CD4-positive, alpha-beta T cell treated with Interleukin-1 beta for 1 hour (primary cell): ENCODE results near the gene KDM6B.
A peak's percentile ranks its signal among the peaks of the same experiment; 100 is the strongest.

Experiments used
- DNase-seq, 2 donors: peaks; one replicate each; pipeline ENCODE4 v3.0.0-alpha.2; 2020 to 2022

The KDM6B gene

DNA sequence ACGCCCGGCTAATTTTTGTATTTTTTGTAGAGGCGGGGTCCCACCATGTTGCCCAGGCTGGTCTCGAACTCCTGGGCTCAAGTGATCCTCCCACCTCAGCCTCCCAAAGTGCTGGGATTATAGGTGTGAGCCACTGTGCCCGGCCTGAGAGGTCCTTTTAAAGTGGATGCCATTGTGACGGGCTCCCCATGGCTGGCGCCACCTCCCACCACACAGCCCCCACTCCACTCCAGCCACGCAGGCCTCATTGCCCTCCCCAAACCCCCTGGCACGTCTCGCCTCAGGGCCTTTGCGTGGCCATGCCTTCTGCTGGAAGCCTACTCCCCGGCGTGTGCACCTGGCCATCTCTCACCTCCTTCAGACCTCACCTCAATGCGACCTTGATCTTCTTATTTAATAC lies 11.9 kb upstream of the KDM6B start:
- no peak for DNase-seq

DNA sequence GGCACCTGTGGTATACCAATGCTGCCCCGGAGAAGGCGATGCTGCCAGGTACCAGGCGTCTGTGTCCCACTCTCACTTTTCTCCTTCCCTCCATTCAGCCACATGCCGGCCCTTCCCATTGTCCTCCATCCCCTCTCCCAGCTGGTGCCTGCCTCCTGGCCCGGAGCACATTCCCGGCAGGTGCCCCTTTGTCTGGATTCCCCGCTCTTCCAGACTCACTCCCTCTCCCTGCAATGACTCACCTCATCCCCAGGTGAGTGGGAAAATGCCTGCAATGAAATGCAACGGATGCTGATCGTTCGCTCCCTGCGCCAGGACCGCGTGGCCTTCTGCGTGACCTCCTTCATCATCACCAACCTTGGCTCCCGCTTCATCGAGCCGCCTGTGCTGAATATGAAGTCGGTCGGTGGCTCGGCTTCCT lies 10.4 kb upstream of the KDM6B start:
- no peak for DNase-seq

DNA sequence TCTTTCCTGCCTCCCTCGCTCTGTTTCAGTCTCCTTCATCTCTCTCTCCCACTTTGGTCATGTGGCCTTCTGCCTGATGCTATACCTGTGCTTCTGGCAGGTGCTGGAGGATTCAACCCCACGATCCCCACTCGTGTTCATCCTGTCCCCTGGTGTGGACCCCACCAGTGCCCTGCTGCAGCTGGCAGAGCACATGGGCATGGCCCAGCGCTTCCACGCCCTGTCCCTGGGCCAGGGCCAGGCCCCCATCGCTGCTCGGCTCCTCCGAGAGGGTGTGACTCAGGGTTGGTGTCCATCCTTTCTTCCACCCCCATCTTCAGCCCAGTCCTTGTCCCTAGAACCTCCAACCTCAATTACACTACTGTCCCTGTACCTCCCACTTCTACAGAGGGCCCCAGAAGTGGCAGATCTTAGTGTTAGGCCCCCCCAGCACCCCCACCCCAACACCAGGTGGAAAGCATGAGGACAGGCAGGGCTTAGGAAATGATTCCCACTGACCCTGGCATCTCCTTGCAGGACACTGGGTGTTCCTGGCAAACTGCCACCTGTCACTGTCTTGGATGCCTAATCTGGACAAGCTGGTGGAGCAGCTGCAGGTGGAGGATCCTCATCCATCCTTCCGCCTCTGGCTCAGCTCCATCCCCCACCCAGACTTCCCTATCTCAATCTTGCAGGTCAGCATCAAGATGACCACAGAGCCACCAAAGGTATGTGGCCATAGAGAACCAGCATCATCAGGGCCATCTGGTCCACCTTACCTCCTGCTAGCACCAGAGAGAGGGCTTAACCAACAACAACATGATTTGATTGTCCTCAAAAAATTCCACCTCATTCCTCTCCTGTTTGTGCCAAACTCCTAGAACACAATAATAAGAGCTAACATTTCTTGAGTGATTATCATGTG lies 9.7 kb upstream of the KDM6B start:
- no peak for DNase-seq

DNA sequence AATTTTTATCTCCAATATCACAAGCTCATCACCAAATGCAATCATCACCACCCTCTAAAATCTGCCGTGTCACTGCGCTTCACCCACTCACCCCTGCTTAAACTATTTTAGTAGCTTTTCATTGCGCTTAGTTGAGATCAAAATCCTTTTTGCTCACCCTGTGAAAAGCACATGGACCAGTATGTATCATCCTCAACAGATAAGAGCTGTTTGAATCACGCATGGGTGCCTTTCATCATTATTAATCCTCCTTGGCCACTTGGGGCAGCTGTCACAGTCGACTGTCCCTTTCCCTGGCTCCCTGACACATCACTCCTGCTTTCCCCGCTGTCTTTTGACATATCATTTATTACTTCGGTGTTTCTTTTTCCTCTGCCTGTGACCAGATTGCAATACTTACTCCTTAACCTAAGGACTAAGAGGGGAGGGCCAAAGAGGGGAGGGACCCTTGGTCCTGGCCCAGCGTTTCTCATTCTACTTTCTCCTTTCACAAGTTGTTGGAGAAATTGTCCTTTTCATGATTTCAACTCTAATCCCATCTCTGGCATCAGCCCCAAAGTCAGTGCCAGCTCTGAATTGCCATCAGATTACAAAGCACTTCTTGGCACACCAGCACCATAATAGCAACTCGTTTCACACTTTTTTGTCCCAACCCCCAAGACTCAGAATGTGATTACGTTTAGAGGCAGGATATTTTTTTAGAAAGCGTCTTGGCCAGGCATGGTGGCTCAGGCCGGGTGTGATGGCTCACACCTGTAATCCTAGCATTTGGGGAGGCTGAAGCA lies 8.6 kb upstream of the KDM6B start:
- DNase-seq = no peak

DNA sequence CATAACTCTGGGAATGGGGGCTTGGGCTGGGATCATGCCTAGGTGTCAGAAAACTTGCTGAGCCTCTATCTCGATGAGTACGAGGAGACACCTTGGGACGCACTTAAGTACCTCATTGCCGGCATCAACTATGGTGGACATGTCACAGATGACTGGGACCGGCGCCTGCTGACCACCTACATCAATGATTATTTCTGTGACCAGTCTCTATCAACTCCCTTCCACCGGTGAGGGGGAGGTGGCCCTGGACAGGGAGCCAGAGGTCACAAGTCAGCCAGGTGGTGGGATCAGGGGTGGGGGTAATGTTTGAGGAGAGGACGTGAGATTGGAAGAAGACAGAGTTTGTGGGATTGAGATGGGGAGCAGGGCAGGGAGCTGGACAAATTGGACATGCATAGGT lies 3.4 kb upstream of the KDM6B start:
- no peak for DNase-seq

DNA sequence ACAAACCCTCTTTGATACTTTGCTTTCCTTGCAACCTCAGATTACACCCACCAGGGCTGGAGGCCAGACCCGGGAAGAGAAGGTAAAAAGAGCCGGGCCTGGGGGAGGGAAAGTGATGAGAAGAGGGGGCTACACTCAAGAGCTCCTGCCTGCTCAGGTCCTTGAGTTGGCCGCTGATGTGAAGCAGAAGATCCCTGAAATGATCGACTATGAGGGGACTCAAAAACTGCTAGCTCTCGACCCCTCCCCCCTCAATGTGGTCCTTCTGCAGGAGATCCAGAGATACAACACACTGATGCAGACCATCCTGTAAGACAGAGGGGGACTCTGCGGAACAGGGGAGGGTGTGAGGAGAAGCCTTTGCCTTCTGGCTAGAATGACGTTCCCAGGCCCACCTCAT lies 2.8 kb upstream of the KDM6B start:
- DNase-seq = no peak

DNA sequence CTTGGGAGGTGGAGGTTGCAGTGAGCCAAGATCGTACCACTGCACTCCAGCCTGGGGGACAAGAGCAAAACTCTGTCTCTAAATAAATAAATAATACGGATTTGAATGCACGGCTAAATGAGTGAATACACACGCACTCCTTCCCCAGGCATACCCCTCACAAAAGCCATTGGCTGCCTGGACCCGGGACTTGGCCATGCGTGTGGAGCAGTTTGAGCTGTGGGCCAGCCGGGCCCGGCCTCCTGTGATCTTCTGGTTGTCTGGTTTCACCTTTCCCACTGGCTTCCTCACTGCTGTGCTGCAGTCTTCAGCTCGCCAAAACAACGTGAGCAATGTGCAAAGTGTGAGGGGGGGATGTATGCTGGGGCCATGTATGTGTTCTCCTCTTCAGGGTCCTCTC lies 1.6 kb upstream of the KDM6B start:
- DNase-seq = no peak

DNA sequence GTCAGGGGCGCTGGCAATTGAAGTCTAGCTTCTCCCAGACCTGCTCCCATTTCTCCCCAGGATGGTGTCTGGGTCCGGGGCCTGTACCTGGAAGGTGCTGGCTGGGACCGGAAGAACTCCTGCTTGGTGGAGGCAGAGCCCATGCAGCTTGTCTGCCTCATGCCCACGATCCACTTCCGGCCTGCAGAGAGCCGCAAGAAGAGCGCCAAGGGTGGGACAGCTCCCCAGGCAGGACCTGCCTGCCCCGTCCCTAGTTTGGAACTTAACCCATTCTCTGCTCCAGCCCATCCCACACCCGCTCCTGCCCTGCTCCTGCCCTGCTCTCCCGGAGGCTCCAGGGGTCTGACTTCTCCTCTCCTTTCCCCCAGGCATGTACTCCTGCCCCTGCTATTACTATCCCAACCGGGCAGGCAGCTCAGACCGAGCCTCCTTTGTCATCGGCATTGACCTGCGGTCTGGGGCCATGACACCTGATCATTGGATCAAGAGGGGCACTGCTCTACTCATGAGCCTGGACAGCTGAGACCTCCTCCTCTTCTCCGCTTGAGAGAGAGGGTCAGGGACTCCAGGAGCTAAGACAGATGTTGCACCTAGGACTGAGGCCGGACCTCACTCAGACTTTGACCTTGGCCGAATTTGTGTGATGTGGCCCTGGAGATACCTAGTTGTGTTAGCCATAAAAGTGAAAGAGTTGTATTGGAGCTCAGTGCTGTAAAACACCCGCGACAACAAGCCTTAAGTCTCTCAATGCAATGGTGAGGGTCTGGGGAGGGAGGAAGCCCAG lies 814 bp upstream of the KDM6B start:
- no peak for DNase-seq

DNA sequence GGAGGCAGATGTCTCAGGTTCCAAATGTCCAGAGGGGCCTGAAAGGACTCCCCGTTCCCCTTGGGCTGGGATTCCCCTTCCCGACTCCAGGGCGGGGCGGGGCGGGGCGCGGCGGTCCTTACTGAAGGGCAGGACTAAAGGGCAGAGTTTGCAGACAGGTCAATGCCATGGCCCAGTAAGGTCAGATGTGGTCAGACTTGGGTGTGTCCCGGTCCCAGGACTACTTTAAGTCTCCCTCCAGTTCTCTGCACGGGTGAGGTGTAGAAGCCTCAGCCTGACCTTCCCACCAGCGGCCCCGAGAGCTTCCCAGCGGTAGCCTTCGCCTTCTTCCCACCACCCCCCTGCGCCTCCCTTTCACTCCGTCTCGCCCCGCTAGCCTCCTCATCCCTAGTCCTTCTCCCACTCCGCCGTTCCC lies 532 bp downstream of the KDM6B start:
- DNase-seq = peak; percentile 80 to 84

DNA sequence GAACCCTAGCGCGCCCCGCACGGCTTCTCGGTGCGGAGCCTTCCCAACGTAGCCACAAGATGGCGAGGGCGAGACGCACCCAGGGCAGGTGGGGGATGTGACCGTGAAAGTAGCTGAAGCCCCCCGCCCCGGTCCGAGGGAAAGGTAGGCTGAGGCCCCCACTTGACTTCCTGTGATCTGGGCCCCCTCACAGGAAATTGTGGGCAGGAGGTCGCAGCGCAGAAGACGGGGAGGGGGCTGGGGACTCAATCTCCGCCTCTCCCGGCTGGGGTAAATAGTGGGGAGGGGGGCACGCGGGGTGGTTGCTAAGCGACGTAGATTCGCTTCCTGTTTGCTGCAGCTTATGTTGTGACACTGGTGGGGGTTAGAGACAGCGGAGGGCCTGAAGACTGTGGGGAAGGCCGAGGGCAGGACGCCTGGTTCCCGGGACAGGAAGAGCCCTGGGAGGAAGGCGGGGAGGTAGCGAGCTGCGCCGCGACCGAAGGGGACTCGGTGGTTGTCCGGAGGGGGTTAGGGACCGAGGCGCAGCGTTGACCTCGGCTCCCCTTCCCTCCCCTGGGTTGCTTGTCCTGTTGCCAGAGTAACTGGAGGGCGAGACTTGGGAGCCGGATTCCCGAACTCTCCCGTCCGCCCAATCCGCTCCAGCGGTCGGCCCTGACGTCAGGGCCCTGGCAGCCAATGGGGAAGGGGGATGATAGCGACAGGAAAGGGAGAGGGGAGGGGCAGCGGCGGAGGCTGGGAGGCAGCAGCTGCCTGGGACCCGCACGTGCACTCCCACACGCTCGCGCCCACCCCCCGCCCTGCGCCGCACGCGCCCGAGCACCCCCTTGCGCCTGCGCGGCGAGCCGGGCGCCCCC lies 1.2 kb downstream of the KDM6B start:
- DNase-seq = peak; percentile 95 to 97

DNA sequence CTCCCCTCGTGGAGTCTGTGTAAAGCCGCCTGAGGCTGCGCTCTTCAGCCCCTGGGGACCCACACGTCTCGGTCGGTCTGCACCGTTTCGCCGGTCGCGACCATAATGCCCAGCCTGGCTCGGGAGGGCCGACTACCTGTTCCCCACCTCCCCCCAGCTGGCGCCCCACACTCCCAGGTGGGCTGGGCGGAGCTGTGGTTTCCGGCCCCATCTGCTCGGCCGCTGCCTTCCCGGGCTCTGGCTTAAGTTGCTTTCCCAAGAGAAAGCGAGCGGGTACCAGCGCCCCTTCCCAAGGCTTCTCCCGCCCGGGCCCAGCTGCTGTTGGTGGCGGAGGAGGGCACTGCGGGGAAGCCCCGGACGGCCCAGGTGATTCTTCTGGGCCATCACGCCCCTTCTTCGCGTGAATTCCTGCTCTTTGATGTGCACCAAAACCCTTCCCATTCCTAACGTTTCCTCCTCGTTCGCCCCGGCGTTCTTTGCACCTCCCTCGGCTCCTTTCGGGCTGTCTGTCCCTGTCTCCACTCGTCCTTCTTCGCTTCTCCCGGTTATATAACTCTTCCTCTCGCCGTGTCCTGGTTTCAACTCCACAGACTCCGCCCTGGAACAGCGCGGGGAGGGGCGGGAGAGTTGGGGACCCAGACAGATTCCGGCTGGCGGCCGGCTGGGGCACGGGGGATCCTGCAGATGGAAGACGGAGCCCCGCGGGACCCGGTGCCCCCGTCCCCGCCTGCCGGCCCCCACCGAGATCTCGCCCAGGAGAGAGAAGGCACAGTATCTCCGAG lies 2.0 kb downstream of the KDM6B start:
- peak; percentile 51 to 70 for DNase-seq

DNA sequence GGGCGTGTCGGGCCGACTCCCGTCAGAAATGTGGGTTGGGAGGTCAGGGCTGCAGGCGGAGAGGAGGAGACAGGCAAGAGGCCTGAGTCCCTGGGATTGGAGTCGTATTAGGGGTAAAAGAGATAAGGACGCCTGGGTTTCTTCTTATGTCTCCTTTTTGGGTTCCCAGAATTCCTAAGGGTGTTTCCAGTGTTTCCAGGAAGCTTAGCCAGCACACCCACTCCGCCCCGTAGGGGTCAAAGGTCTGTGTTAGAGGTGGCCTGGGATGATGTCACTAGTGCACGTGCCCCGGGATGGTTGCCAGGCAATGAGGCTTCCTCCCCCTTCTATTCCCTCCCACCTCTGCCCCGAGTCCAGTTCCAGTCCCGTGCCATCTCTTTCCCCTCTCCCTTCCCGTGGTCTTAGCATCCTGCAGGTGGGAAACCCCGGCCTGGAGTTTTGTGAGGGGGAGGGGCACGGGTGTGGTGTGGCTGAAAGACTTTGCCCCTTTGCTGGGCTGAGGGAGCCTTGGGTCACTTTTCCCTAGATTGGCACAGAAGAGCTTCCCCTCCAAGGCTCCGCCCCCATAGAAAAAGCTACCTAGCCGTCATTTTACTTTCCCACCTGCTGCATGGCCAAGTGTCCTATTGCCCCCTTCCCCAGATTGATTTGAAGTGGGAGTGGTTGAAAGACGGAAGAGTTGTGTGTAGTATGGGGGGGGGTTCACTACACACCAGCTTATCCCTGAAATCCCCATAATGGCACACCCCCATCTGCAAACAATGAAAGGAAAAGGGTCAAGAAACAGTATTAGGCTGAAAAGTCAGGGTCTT lies 2.8 kb downstream of the KDM6B start:
- peak; percentile 83 to 87 for DNase-seq

DNA sequence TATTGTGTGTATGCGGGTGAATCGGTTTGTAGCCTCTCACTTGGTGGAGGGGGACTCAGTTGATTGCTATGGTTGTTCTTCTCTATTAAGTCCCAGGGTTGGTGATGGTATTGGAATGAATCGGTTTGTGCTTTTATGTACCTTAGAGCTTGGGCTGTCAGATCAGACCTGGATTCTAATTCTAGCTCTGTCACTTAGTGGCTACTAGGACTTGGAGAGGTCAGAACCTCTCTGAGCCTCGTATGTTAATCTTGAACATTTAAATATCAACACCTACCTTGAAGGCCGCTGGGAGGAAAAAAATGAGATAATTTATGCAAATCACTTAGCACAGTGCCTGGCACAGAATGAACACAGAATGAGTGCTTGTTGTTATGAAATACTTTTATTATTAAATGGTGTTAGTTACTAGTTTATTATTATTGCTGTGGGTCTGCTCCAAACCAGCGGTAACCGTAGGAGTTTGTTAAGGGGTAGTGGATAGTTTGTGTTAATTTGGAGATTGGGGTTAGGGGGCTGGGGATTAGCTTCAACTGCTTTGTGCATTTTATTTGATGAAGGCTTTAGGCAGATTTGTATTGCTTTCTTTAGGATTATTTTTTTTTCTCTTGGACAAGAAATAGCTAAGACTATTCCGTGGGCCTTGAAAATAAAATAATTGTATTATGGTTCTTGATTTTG lies 3.5 kb downstream of the KDM6B start:
- DNase-seq = peak in 1 of 2 donors; percentile 41

DNA sequence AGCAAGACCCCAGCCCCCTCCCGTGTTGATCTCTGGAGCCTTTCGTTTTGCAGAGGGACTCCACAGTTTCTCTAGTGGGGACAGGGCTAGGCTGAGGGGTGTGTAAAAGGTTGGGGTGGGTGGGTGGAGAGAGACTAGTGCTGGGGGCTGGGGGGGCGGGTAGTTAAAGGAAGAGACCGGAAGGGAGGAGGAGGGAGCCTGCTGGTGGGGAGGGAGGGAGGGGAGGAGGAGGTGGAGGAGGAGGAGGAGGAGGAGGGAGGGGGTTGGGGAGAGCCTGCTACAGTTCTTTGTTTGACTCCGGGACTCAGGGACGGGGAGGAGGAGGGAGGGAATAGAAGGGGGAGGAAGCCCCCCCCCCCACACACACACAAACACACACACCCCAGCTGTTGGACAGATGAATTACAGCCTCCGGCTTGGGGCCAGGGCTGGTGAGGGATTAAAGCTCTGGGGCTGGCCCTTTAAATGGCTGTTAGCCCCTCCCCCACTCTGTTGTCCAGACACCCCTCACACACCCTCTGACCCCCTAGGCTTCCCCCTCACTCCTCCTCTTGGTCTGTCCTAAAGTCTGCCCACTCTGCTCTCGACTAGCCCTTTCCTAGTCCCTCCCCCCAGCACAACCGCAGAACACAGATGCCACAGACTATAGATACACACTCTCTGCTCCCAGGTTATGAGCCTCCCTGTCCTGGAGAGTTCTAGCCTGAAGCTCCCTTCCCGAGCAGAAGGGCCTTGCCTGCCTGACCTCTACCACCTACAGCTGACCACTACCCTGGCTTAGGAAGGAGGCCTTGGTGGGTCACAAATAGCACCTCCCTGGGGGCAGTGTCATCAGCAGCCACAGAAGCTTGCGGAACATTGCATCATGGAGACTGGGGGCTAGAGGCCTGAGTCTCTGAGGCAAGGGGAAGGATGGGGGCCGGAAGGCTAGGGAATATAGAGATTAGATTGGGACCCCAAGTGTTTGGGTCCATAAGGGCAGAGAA lies 4.4 kb downstream of the KDM6B start:
- DNase-seq = peak; percentile 47 to 58

DNA sequence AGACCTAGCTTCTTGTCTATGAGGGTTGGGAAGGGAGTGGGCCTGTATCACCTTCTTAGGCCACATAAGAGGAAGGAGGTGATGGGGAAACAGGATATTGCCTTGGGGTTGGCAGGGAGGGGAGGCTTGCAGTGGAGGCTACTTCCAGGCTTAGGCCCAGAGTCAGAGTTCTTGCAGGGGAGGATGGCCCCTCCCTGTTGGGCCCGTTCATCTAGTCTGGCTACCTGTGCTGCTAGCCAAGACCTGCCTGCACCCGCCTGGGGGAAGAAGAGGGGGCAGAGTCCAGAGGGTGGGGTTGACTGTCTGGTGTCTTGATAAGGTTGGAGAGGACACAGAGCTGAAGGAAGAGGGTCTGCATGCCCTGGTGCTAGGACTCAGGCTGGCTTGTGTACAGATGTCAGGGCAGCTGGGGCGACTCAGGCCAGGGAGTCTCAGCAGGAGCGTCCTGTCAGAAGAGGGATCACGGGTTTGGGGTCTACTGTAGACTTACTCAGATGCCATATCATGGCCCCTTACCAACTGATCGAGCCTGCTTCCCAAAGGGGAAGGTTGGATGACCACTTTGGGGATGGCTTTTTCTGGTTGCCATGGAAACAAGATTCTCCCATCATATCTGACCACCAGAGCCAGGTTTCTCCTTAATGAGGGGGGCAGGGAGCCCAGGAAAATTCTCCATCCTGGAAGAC lies 5.3 kb downstream of the KDM6B start:
- DNase-seq = peak; percentile 27 to 56

DNA sequence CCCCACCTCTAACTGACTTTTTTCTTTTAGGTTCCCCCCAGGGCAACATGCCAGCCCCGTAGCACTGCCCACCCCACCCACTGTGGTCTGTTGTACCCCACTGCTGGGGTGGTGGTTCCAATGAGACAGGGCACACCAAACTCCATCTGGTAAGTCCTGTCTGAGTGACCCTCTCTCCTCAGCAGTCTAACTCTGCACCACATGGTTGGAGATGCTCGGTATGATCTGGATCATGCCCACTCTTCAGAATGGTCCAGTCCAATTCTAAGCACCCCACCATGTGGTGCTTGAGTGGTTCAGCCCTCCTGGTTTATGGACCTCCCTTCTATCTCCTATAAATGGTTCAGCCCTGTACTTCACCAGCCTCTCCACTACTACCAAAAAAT lies 5.9 kb downstream of the KDM6B start:
- DNase-seq = peak; percentile 40 to 44

DNA sequence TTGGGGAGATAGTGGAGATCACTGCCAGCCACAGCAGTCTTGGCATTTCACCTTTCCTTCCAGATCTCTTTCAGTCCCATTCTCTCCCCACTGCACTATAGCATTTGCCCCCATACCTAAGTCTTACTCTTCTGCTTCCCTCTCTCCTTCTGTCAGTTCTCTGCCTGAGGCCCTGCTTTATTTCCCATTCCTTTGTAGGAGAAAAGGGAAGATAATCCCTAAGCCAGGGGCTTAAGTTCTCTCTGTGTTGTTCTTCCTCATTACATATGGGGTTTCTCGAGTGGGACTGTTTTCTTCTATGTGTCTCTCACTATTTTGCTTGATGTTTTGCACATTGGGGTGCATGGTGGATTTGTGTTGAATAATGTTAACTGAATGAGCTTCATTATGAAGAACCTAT lies 6.4 kb downstream of the KDM6B start:
- no peak for DNase-seq

DNA sequence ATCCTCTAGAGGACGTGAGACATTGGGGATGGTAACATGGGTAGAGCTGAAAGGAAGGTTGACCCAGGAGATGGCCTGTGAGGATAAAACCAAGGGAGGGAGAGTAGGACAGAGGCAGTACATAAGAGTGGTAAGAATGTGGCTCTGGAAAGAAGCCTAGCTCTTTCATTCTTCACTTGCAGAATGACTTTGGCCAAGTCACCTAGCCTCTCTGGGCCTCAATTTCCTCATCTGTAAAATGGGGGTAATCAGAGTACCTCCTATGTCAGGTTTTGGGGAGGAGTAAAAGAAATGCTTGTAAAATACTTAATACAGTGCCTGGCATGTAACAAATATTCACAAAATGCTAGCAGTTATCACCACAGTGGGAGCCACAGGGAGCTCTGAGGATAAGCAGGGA lies 6.9 kb downstream of the KDM6B start:
- no peak for DNase-seq
